ENCODE data around the gene GKN2. TPM values are rescaled to one million over a fixed set of nuclear protein-coding genes. Genes with fewer than 3 reads are reported as not detected.
A peak's percentile ranks its signal among the peaks of the same experiment; 100 is the strongest.
"Not testable (repeated sequence)": the region's sequence is repeated elsewhere in the genome, so short reads cannot be mapped to it uniquely, and the experiment has no call there.

The GKN2 gene
- total RNA-seq, 2 experiments from 2014 or later, result not detected

GRCh38 chr2:68971591-68972231, 19.0 kb upstream of the GKN2 start:
- H3K9me3 Mint-ChIP-seq, result no peaks in the 10 kb centered on the region
- no peaks in the 10 kb centered on the region for H3K36me3 Mint-ChIP-seq
- DNase-seq, result no peak
- H3K27ac Mint-ChIP-seq, result no peak overlapping the region
- H3K4me1 Mint-ChIP-seq, result no peaks in the 10 kb centered on the region
- peaks cover 11% of the 10 kb centered on the region for H3K27me3 Mint-ChIP-seq
- H3K4me3 Mint-ChIP-seq, result no peak overlapping the region

GRCh38 chr2:68970566-68971265, 18.0 kb upstream of the GKN2 start:
- no peak for DNase-seq
- no peak overlapping the region for H3K27ac Mint-ChIP-seq
- H3K4me1 Mint-ChIP-seq, result no peaks in the 10 kb centered on the region
- H3K27me3 Mint-ChIP-seq, result peaks cover 11% of the 10 kb centered on the region
- no peaks in the 10 kb centered on the region for H3K36me3 Mint-ChIP-seq
- H3K4me3 Mint-ChIP-seq, result no peak overlapping the region
- H3K9me3 Mint-ChIP-seq, result no peaks in the 10 kb centered on the region

- no peak overlapping the region for H3K4me3 Mint-ChIP-seq
These were observed 17.2 kb upstream of the GKN2 start for GRCh38 chr2:68969736-68970490.

GRCh38 chr2:68968221-68968620, 15.5 kb upstream of the GKN2 start:
- no peak for DNase-seq
- Mint-ChIP-seq H3K27ac (no peak overlapping the region), H3K4me3 (no peak overlapping the region), H3K9me3 (no peaks in the 10 kb centered on the region), H3K4me1 (no peaks in the 10 kb centered on the region), H3K36me3 (no peaks in the 10 kb centered on the region), H3K27me3 (peaks cover 7% of the 10 kb centered on the region)

More at GRCh38 chr2:68969736-68970490, 17.2 kb upstream of the GKN2 start:
- Mint-ChIP-seq H3K27ac (no peak overlapping the region), H3K4me1 (no peaks in the 10 kb centered on the region), H3K9me3 (no peaks in the 10 kb centered on the region), H3K27me3 (peaks cover 3% of the 10 kb centered on the region), H3K36me3 (no peaks in the 10 kb centered on the region)
- no peak for DNase-seq

- Mint-ChIP-seq H3K27me3 (peaks cover 17% of the 10 kb centered on the region), H3K4me3 (no peak overlapping the region), H3K9me3 (no peaks in the 10 kb centered on the region), H3K27ac (no peak overlapping the region), H3K36me3 (no peaks in the 10 kb centered on the region), H3K4me1 (no peaks in the 10 kb centered on the region)
- DNase-seq, result no peak
These were observed 11.6 kb upstream of the GKN2 start for GRCh38 chr2:68964282-68964681.

GRCh38 chr2:68961380-68961779, 8.7 kb upstream of the GKN2 start:
- Mint-ChIP-seq H3K27me3 (peaks cover 17% of the 10 kb centered on the region), H3K36me3 (no peaks in the 10 kb centered on the region), H3K4me3 (no peak overlapping the region), H3K27ac (no peak overlapping the region), H3K9me3 (no peaks in the 10 kb centered on the region), H3K4me1 (no peaks in the 10 kb centered on the region)
- no peak for DNase-seq

- Mint-ChIP-seq H3K36me3 (no peaks in the 10 kb centered on the region), H3K4me1 (no peaks in the 10 kb centered on the region), H3K27ac (no peak overlapping the region), H3K27me3 (peaks cover 15% of the 10 kb centered on the region), H3K4me3 (no peak overlapping the region), H3K9me3 (no peaks in the 10 kb centered on the region)
- DNase-seq, result no peak
These were observed 6.3 kb upstream of the GKN2 start for GRCh38 chr2:68959001-68959400.

GRCh38 chr2:68955432-68955831, 2.7 kb upstream of the GKN2 start:
- not testable (repeated sequence) for DNase-seq, H3K9me3 Mint-ChIP-seq, H3K27ac Mint-ChIP-seq, H3K36me3 Mint-ChIP-seq, H3K4me1 Mint-ChIP-seq, H3K4me3 Mint-ChIP-seq, H3K27me3 Mint-ChIP-seq

- Mint-ChIP-seq H3K36me3 (no peaks in the 10 kb centered on the region), H3K27me3 (peaks cover 6% of the 10 kb centered on the region), H3K4me1 (peaks cover 2% of the 10 kb centered on the region), H3K27ac (no peak overlapping the region), H3K9me3 (no peaks in the 10 kb centered on the region), H3K4me3 (no peak overlapping the region)
- no peak for DNase-seq
These were observed 794 bp downstream of the GKN2 start for GRCh38 chr2:68951899-68952298.

GRCh38 chr2:68948710-68949109, 4.0 kb downstream of the GKN2 start:
- no peaks in the 10 kb centered on the region for H3K36me3 Mint-ChIP-seq
- no peaks in the 10 kb centered on the region for H3K9me3 Mint-ChIP-seq
- H3K4me3 Mint-ChIP-seq, result no peak overlapping the region
- H3K27ac Mint-ChIP-seq, result no peak overlapping the region
- H3K27me3 Mint-ChIP-seq, result peaks cover 11% of the 10 kb centered on the region
- peaks cover 2% of the 10 kb centered on the region for H3K4me1 Mint-ChIP-seq
- no peak for DNase-seq

GRCh38 chr2:68946117-68946516, 6.6 kb downstream of the GKN2 start:
- Mint-ChIP-seq H3K27me3 (peaks cover 23% of the 10 kb centered on the region), H3K4me3 (no peak overlapping the region), H3K27ac (no peak overlapping the region), H3K4me1 (peaks cover 2% of the 10 kb centered on the region), H3K36me3 (no peaks in the 10 kb centered on the region), H3K9me3 (no peaks in the 10 kb centered on the region)
- DNase-seq, result no peak

GRCh38 chr2:68943581-68944568, 8.8 kb downstream of the GKN2 start:
- H3K36me3 Mint-ChIP-seq, result no peaks in the 10 kb centered on the region
- peak; percentile 48 for DNase-seq
- no peak overlapping the region for H3K27ac Mint-ChIP-seq
- peaks cover 23% of the 10 kb centered on the region for H3K27me3 Mint-ChIP-seq
- H3K4me3 Mint-ChIP-seq, result no peak overlapping the region
- H3K4me1 Mint-ChIP-seq, result peaks cover 2% of the 10 kb centered on the region
- H3K9me3 Mint-ChIP-seq, result peaks cover 3% of the 10 kb centered on the region

- Mint-ChIP-seq H3K27me3 (peaks cover 19% of the 10 kb centered on the region), H3K4me3 (no peak overlapping the region), H3K4me1 (peaks cover 2% of the 10 kb centered on the region), H3K36me3 (no peaks in the 10 kb centered on the region), H3K27ac (no peak overlapping the region), H3K9me3 (peaks cover 3% of the 10 kb centered on the region)
- no peak for DNase-seq
These were observed 9.9 kb downstream of the GKN2 start for GRCh38 chr2:68942827-68943226.

GRCh38 chr2:68940369-68940768, 12.3 kb downstream of the GKN2 start:
- no peak overlapping the region for H3K4me3 Mint-ChIP-seq
- no peaks in the 10 kb centered on the region for H3K36me3 Mint-ChIP-seq
- H3K9me3 Mint-ChIP-seq, result peaks cover 3% of the 10 kb centered on the region
- peaks cover 16% of the 10 kb centered on the region for H3K27me3 Mint-ChIP-seq
- DNase-seq, result no peak
- peaks cover 2% of the 10 kb centered on the region for H3K4me1 Mint-ChIP-seq
- H3K27ac Mint-ChIP-seq, result no peak overlapping the region
